ENCODE results near the gene EIF5AL1.
"Not testable (repeated sequence)": the region's sequence is repeated elsewhere in the genome, so short reads cannot be mapped to it uniquely, and the experiment has no call there.

DNA sequence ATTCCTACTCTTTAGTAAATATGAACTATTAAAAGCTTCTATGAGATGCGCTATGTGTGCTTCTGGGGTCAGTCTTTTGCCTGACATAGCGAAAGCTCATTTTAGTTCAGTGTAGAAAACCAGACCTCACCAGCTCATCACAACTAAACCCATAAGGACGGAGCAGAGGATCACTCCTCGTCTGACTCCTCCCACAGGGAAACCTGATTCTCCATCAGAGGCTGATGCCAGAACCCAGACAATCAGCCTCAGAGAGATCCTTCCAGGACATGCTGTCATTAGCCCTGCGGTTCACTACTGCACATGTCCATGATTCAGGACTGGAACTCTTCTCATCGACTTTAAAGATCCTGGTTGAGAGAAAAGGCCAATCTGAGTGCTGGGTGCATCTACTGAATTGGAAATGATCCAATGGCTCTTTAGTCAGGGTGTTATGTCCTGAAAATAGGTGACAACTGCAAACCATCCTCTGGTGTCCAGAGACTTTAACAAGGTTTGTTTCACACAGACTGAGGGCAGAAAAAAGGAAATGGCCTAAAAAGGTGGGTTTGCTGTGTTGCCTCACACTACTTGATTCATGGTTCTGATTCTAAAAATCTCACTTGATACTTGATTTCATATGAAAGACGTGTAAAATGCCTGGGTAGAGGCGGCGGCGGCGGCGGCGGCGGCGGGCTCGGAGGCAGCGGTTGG is at the start of gene EIF5AL1:
- TF ChIP-seq, protein P1, sequence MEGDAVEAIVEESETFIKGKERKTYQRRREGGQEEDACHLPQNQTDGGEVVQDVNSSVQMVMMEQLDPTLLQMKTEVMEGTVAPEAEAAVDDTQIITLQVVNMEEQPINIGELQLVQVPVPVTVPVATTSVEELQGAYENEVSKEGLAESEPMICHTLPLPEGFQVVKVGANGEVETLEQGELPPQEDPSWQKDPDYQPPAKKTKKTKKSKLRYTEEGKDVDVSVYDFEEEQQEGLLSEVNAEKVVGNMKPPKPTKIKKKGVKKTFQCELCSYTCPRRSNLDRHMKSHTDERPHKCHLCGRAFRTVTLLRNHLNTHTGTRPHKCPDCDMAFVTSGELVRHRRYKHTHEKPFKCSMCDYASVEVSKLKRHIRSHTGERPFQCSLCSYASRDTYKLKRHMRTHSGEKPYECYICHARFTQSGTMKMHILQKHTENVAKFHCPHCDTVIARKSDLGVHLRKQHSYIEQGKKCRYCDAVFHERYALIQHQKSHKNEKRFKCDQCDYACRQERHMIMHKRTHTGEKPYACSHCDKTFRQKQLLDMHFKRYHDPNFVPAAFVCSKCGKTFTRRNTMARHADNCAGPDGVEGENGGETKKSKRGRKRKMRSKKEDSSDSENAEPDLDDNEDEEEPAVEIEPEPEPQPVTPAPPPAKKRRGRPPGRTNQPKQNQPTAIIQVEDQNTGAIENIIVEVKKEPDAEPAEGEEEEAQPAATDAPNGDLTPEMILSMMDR (IDR thresholded peaks at IDR 0.05 in 8 of 11, conservative IDR thresholded peaks at IDR 0.05 in 3 of 11) = not testable (repeated sequence)
- not testable (repeated sequence) for TF ChIP-seq POLR2AphosphoS5, POLR2A (IDR thresholded peaks at IDR 0.05)
